Stimulated activated CD4-positive, alpha-beta T cell treated with anti-CD3 and anti-CD28 coated beads, Interleukin-2, amount 100 ng/mL, for 48 hours (primary cell): ENCODE results near the gene ZNF407.

Source experiments
- DNase-seq, 2 donors: peaks; one replicate each; pipeline ENCODE4 v3.0.0-alpha.2; 2020

Gene ZNF407

GRCh38 chr18:74796841-74797576 lies 199.3 kb downstream of the ZNF407 start:
- DNase-seq = no peak

- no peak for DNase-seq
Measured at GRCh38 chr18:74797577-74798151, 200.0 kb downstream of the ZNF407 start.

- DNase-seq = no peak
Measured at GRCh38 chr18:74799542-74799941, 201.9 kb downstream of the ZNF407 start.

- DNase-seq = no peak
Measured at GRCh38 chr18:74800098-74800497, 202.4 kb downstream of the ZNF407 start.

GRCh38 chr18:74803117-74803516 lies 205.4 kb downstream of the ZNF407 start:
- no peak for DNase-seq

- DNase-seq = no peak
Measured at GRCh38 chr18:74803769-74804168, 206.1 kb downstream of the ZNF407 start.

- DNase-seq = no peak
Measured at GRCh38 chr18:74804677-74805076, 207.0 kb downstream of the ZNF407 start.

- no peak for DNase-seq
Measured at GRCh38 chr18:74806073-74806472, 208.4 kb downstream of the ZNF407 start.

- DNase-seq = no peak
Measured at GRCh38 chr18:74806700-74807416, 209.2 kb downstream of the ZNF407 start.

GRCh38 chr18:74817576-74817975 lies 219.9 kb downstream of the ZNF407 start:
- no peak for DNase-seq

- DNase-seq = no peak
Measured at GRCh38 chr18:74818516-74819175, 221.0 kb downstream of the ZNF407 start.

- DNase-seq = no peak
Measured at GRCh38 chr18:74819433-74820059, 221.9 kb downstream of the ZNF407 start.

- no peak for DNase-seq
Measured at GRCh38 chr18:74820160-74820780, 222.6 kb downstream of the ZNF407 start.

GRCh38 chr18:74825460-74825859 lies 227.8 kb downstream of the ZNF407 start:
- DNase-seq = no peak

- DNase-seq = no peak
Measured at GRCh38 chr18:74826572-74826971, 228.9 kb downstream of the ZNF407 start.

GRCh38 chr18:74828200-74828599 lies 230.5 kb downstream of the ZNF407 start:
- DNase-seq = no peak

GRCh38 chr18:74831571-74832250 lies 234.0 kb downstream of the ZNF407 start:
- no peak for DNase-seq

GRCh38 chr18:74832381-74832780 lies 234.7 kb downstream of the ZNF407 start:
- DNase-seq = no peak

GRCh38 chr18:74832999-74833398 lies 235.3 kb downstream of the ZNF407 start:
- DNase-seq = no peak

- no peak for DNase-seq
Measured at GRCh38 chr18:74834424-74835309, 237.0 kb downstream of the ZNF407 start.
